HG03342 (cell line): Measurements from ENCODE around the gene STK16.
A peak's percentile ranks its signal among the peaks of the same experiment; 100 is the strongest.
"Not testable (repeated sequence)": the region's sequence is repeated elsewhere in the genome, so short reads cannot be mapped to it uniquely, and the experiment has no call there.

Source experiments
- ATAC-seq: cut with Tn5 transposase; IDR thresholded peaks from one replicate; pipeline ENCODE4 v1.9.1; 2021; ENCODE audit warnings: mild to moderate bottlenecking, moderate library complexity; ENCODE audit not compliant: unreplicated experiment

STK16 gene, protein sequence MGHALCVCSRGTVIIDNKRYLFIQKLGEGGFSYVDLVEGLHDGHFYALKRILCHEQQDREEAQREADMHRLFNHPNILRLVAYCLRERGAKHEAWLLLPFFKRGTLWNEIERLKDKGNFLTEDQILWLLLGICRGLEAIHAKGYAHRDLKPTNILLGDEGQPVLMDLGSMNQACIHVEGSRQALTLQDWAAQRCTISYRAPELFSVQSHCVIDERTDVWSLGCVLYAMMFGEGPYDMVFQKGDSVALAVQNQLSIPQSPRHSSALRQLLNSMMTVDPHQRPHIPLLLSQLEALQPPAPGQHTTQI

GRCh38 chr2:219245148-219245898 is at the start of gene STK16, which contains the start of gene GLB1L:
TSS of gene STK16 (plus strand) at chr2:219245479. CDS start at chr2:219246000, 521 bp downstream.
TSS of gene GLB1L (minus strand) at chr2:219245444. CDS start at chr2:219243573, 1,871 bp downstream.
- ATAC-seq = peak; percentile 63

GRCh38 chr2:219197388-219197787 is 47.9 kb upstream of the STK16 start:
- ATAC-seq = no peak

GRCh38 chr2:219198974-219199373 is 46.3 kb upstream of the STK16 start:
- ATAC-seq = no peak

DNA sequence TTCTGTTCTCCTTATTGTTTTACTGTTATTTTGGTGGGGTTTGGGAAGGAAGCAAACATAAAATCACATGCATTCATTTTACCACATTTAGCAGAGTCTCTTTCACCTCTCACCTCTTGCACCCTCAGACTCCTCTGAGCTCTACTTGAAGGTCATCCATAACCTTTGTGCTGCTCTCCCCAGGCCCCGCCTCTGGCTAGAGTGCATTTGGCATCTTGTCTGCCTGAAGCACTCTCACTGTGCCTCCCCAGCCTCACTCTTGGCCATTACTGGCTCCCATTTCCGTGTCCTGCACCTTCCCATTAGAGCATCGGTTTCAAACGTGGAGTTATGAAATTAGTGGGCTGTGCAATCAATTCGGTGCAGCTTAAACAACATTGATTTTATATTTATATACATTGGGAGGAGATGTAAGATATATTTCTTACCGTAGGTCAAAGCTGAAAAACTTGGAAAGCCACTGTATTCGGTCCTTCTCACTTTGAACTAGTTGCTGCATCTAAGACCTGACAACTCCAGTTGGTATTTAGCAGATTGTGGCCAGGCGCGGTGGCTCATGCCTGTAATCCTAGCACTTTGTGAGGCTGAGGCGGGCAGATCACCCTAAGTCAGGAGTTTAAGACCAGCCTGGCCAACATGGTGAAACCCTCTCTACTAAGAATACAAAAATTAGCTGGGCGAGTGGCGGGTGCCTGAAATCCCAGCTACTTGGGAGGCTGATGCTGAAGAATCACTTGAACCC is 45.6 kb upstream of the STK16 start:
- ATAC-seq = no peak

GRCh38 chr2:219200502-219201326 is 44.6 kb upstream of the STK16 start:
- not testable (repeated sequence) for ATAC-seq

GRCh38 chr2:219201331-219201730 is 43.9 kb upstream of the STK16 start:
- not testable (repeated sequence) for ATAC-seq

GRCh38 chr2:219204425-219205164 is 40.7 kb upstream of the STK16 start:
- ATAC-seq = no peak

- no peak for ATAC-seq
Measured at GRCh38 chr2:219205165-219205538, 40.1 kb upstream of the STK16 start.

DNA sequence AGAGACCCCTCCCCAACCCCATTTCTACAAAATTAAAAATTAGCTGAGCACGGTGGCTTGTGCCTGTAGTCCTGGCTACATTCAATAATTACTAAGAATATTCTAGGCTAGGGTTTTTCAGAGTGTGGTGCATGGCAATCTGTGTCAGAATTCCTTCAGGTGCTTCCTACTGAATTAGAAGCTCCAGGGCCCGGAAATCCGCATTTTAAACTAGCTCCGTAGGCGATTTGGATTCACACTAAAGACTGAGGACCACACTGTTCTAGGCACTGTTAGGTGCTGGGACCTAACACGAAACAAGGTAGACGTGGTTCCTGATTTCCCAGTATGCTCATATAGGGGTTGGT is 39.3 kb upstream of the STK16 start:
- no peak for ATAC-seq

GRCh38 chr2:219206328-219207133 is 38.7 kb upstream of the STK16 start, which contains the start of gene ZFAND2B:
TSS of gene ZFAND2B (plus strand) at chr2:219206782. CDS start at chr2:219206988, 206 bp downstream.
- peak; percentile 97 for ATAC-seq

GRCh38 chr2:219207134-219207883 is 38.0 kb upstream of the STK16 start:
- no peak for ATAC-seq

- ATAC-seq = no peak
Measured at GRCh38 chr2:219207884-219208740, 37.2 kb upstream of the STK16 start.

DNA sequence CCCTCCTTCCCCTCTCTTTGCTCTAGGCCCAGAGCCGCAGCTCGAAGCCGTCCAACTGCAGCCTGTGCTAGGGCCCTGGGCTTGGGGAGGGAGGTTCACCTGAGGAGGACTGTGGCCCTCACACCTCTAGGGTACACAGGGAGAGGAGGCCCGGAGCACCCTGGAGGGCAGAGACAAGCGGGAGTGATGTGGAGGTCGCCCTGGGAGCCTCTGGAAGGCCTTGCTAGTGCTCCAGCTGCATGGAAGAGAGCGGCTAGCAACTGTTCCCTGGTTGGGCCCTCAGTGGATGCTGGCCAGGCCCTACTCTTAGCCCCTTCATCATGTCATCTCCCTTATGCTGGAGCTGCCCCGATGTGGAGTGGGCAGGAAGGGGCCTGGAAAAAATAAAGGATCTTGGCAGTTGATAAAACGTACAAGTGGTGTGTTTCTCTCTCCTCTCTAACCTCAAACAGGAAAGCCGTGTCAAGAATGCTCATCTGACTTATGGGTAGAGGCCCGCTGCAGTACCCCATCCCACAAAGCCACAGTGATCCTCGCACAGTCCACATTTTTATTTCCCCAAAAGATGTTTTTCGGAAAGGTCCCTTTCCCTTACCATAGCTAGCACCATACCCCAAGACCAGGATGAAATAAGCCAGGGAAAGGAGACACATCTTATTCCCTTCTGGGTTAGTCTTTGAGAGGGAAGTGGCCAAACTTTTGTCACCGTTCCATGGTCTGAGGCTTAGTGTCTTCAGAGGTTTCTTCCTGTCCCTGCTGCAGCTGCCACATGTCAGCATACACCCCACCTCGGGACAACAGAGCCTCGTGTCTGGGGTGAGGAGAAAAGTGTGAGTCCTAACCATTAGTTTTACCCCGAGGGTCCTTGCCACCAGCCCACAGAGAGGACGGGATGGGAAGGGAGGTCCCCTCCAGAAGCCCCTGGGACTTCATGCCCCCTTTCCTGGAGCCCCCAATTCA is 35.8 kb upstream of the STK16 start:
- no peak for ATAC-seq

DNA sequence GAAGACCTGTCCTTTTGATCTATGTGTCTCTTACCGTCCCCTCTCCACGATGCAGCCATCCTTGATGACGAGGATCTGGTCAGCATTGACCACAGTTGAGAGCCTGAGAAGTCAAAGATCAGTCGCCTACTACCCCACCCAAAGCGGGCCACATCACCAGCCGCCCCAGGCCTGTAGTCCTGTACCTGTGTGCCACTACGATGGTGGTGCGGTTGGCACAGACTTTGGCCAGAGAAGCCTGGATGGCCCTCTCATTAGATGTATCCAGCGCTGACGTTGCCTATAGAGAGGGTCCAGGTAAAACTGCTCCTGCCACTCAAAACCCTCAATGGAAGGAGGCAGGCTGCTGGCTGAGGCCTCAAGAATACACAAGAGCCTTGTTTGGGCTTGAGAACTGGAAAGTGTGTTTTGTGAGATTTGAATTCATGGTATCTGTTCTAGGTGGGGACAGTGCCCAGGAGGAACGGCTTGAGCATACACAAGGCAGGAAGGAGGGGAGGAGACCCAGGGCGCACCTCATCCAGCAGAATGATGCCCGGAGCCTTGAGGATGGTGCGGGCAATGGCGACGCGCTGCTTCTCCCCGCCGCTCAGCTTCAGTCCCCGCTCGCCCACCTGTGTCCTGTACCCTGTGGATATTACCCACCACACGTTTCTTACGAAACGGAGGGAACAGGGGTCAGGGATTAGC is 34.9 kb upstream of the STK16 start:
- ATAC-seq = no peak

DNA sequence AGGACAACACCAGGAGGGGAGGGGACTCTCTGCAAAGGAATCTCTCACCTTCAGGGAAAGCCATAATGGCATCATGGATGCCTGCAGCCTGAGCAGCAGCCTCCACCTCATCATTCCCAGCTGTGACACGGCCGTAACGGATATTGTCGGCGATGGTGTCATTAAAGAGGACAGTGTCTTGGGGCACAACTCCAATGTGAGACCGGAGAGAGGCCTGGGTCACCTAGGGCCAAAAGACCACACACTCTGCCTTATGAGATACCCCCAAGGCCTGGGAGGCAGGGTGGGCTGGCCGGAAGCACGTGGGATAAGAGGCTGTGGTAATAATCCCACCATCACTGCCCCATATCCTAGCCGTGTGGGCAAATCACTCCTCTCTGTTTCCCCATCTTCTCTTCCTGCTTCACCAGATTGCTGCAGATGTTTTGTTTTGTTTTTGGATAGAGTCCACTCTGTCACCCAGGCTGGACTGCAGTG is 34.4 kb upstream of the STK16 start:
- no peak for ATAC-seq

DNA sequence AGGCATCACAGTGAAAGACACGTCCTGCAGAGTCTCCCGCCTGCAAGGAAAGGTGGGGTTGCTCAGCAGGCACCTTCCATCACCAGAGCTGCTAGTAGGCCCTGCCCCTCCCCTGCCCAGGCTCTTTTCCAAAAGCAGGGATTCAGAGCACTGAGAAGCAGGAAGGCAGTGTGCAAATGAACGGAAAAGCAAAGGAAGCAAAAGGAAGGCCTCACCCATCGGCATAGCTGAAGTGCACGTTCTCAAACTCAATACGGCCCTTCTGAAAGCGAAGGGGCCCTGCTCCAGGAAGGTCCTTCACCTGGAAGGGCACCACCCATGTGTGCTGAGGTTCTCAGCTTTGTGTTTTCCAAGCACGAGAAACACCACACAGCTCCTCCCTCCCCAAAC is 32.3 kb upstream of the STK16 start:
- no peak for ATAC-seq
